ENCODE measurements around the gene TSSC4.

- TF ChIP-seq NFIC (IDR thresholded peaks at IDR 0.05) (no peak), REST (IDR thresholded peaks at IDR 0.05; ENCODE audit: low read depth) (no peak), CEBPB (IDR thresholded peaks at IDR 0.05) (no peak), RAD21 (IDR thresholded peaks at IDR 0.05; ENCODE audit: low read depth) (no peak), USF1 (IDR thresholded peaks at IDR 0.05) (no peak), EP300 (IDR thresholded peaks at IDR 0.05; ENCODE audit: borderline replicate concordance) (no peak), YY1 (IDR thresholded peaks at IDR 0.05; ENCODE audit: low read depth) (no peak), EGR1 (IDR thresholded peaks at IDR 0.05) (no peak), MAX (IDR thresholded peaks at IDR 0.05) (no peak), CREB1 (IDR thresholded peaks at IDR 0.05; ENCODE audit: low read depth) (no peak), FOXM1 (IDR thresholded peaks at IDR 0.05; ENCODE audit: borderline replicate concordance, low read depth) (no peak)
Observed at GRCh38 chr11:2442589-2442988, 42.0 kb downstream of the TSSC4 start.
